Measurements from ENCODE around the gene NTN1.

DNA sequence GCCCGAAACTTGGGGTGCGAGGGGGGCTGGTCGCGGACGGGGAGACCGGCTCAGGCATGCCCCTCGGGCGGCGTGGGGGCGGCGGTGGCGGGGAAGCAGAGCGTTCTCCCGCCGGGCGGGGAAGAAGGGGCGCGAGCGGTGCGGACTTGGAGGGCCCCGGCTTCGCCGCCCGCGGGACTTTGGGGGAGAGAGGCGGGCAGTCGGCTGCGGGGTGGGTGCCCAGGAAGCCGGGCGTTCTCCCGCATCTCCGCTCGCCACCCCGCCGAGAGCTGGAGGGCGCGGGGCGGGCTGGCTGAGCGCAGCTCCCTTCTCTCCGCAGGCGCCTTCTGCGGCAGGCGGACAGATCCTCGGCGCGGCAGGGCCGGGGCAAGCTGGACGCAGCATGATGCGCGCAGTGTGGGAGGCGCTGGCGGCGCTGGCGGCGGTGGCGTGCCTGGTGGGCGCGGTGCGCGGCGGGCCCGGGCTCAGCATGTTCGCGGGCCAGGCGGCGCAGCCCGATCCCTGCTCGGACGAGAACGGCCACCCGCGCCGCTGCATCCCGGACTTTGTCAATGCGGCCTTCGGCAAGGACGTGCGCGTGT lies 772 bp downstream of the NTN1 start:
- TF ChIP-seq GATA3 (IDR thresholded peaks at IDR 0.05; ENCODE audit: low read depth, low read length) (no peak), GATA2 (IDR thresholded peaks at IDR 0.05; ENCODE audit: low read depth, low read length) (no peak)
